ENCODE data around the gene BCR.

The BCR gene

DNA sequence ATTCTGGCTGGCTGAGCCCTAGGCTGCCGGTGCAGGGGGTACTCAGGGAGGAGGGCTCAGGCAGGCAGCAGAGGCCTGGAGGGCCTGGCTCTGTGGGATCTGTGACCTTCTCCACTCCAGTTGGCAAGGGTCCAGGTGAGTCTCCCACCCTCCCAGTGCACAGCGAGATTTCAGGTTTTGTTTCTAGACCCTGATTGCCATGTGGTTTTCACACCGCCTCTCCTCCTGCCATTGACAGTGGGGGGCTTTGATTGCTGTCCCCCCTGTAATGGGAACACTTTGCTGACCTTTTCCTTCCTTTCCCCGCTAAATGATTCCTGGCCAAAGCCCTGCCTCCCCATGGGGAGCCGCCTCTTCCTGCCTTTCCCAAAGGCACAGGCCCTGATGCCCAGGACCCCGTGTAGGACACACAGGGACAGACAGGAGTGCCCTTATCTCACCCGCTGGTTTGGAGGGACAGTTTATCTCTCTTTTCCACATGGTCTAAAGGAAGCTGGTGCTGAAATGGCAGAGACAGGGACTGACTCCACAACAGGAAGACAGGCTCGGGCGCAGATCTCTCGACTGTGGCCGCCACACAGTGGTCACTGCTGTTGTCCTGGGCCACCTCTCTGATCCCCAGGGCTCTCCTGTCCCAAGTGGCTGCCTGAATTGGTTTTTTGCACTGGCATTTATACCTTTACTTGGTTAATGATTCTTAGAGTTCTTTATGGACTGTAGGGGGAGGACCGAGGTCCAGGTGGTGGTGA lies 43.4 kb downstream of the BCR start:
- DNase-seq (ENCODE audit: low read depth): no peak
- TF ChIP-seq CTCF (IDR thresholded peaks at IDR 0.05; ENCODE audit: control insufficient read depth, insufficient read depth, low read depth, low read length, missing control alignments): no peak
- H3K4me3 ChIP-seq (ENCODE audit: control insufficient read depth, low read depth, low read length): no peak overlapping the region

GRCh38 chr22:23224846-23225245 lies 44.5 kb downstream of the BCR start:
- H3K4me3 ChIP-seq (ENCODE audit: control insufficient read depth, low read depth, low read length): no peak overlapping the region
- no peak for TF ChIP-seq CTCF (IDR thresholded peaks at IDR 0.05; ENCODE audit: control insufficient read depth, insufficient read depth, low read depth, low read length, missing control alignments)
- DNase-seq (ENCODE audit: low read depth): no peak

- no peak for TF ChIP-seq CTCF (IDR thresholded peaks at IDR 0.05; ENCODE audit: control insufficient read depth, insufficient read depth, low read depth, low read length, missing control alignments)
- DNase-seq (ENCODE audit: low read depth): no peak
- H3K4me3 ChIP-seq (ENCODE audit: control insufficient read depth, low read depth, low read length): no peak overlapping the region
Measured at GRCh38 chr22:23225337-23225723, 45.0 kb downstream of the BCR start.

- DNase-seq (ENCODE audit: low read depth): no peak
- no peak overlapping the region for H3K4me3 ChIP-seq (ENCODE audit: control insufficient read depth, low read depth, low read length)
- no peak for TF ChIP-seq CTCF (IDR thresholded peaks at IDR 0.05; ENCODE audit: control insufficient read depth, insufficient read depth, low read depth, low read length, missing control alignments)
Measured at GRCh38 chr22:23225724-23226496, 45.6 kb downstream of the BCR start.

DNA sequence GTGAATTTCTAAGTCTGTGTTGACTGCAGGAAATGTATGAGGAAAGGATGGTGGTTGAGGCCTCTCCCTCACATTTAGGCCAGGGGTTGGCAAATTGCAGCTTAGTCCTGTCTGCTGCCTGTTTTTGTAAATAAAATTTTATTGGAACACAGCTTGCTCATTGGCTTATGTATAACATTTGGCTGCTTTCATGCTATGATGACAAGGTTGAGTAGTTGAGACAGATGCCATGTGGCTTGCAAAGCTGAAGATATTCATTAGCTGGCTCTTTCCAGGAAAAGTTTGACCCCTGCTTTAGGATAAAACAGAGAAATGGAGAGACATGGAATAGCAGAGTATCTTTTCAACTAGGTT lies 46.2 kb downstream of the BCR start:
- DNase-seq (ENCODE audit: low read depth): no peak
- no peak for TF ChIP-seq CTCF (IDR thresholded peaks at IDR 0.05; ENCODE audit: control insufficient read depth, insufficient read depth, low read depth, low read length, missing control alignments)
- H3K4me3 ChIP-seq (ENCODE audit: control insufficient read depth, low read depth, low read length): no peak overlapping the region

DNA sequence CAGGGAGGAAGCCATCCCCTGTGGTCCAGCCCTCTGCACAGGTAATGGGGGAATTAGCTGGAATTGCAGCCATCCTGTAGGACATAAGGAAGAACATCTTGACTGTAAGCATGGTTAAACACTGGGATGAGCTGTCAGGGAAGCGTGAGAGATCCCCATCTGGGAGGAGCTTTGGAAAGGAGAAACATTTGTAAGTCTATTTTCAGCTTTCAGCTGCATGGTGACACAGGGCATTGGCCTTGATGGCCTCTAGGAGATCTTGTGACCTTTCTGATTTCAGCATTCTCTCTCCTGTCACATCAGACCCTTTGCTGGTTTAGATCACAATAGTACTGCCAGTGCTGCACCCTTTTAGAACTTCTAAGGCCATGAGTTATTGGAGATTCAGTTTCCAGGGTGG lies 47.1 kb downstream of the BCR start:
- DNase-seq (ENCODE audit: low read depth): no peak
- TF ChIP-seq CTCF (IDR thresholded peaks at IDR 0.05; ENCODE audit: control insufficient read depth, insufficient read depth, low read depth, low read length, missing control alignments): no peak
- H3K4me3 ChIP-seq (ENCODE audit: control insufficient read depth, low read depth, low read length): no peak overlapping the region

Measured in AG09309 (cell line).